Endothelial cell (in vitro differentiated cells): ENCODE data around the gene LRFN2. TPM values are rescaled to one million over a fixed set of nuclear protein-coding genes. Genes with fewer than 3 reads are reported as not detected.
A peak's percentile ranks its signal among the peaks of the same experiment; 100 is the strongest.

Experiments used
- DNase-seq: peaks from one replicate; pipeline ENCODE4 v3.0.0; 2021; ENCODE audit warnings: low spot score
- H3K27ac Mint-ChIP-seq: one replicate; pipeline ENCODE4 v1.8.0; 2021; ENCODE audit warnings: mixed read lengths, inconsistent platforms; ENCODE audit not compliant: unreplicated experiment
- H3K27me3 Mint-ChIP-seq: one replicate; pipeline ENCODE4 v1.8.0; 2021; ENCODE audit warnings: mild to moderate bottlenecking, moderate library complexity, mixed read lengths, inconsistent platforms; ENCODE audit not compliant: unreplicated experiment
- H3K36me3 Mint-ChIP-seq: one replicate; pipeline ENCODE4 v1.8.0; 2021; ENCODE audit warnings: mild to moderate bottlenecking, low read depth, mixed read lengths, inconsistent platforms; ENCODE audit not compliant: unreplicated experiment
- H3K4me1 Mint-ChIP-seq: one replicate; pipeline ENCODE4 v1.8.0; 2021; ENCODE audit warnings: mild to moderate bottlenecking, mixed read lengths, inconsistent platforms; ENCODE audit not compliant: unreplicated experiment
- H3K4me3 Mint-ChIP-seq: one replicate; pipeline ENCODE4 v1.8.0; 2021; ENCODE audit warnings: mild to moderate bottlenecking, mixed read lengths, inconsistent platforms; ENCODE audit not compliant: unreplicated experiment
- H3K9me3 Mint-ChIP-seq: one replicate; pipeline ENCODE4 v1.8.0; 2021; ENCODE audit warnings: mixed read lengths, inconsistent platforms; ENCODE audit not compliant: unreplicated experiment
- CTCF ChIP-seq: fragments of 200-600 bp; sonication (generic); IDR thresholded peaks from one replicate; pipeline ENCODE4 v1.5.0; 2021; ENCODE audit warnings: antibody characterized with exemption; ENCODE audit not compliant: unreplicated experiment
- total RNA-seq: library from RNA; stranded (reverse); fragmentation: NEBNext Ultra II Directional; extraction: Animal tissue kit (Norgen Biotek cat#: 25700); gene quantifications from one replicate; pipeline ENCODE4 v1.2.1, GENCODE V29; 2021; ENCODE audit not compliant: unreplicated experiment

LRFN2 gene
- total RNA-seq, 1 donor from 2014 or later: 0.59 TPM

- peak; percentile 38 for TF ChIP-seq CTCF
- Mint-ChIP-seq H3K4me1 (no peaks in the 10 kb centered on the region), H3K27ac (no peak overlapping the region), H3K4me3 (no peak overlapping the region), H3K36me3 (no peaks in the 10 kb centered on the region), H3K9me3 (no peaks in the 10 kb centered on the region), H3K27me3 (peaks cover 1% of the 10 kb centered on the region)
- no peak for DNase-seq
Observed at GRCh38 chr6:40577672-40578071, 9.5 kb downstream of the LRFN2 start.

- H3K27ac Mint-ChIP-seq: no peak overlapping the region
- TF ChIP-seq CTCF: no peak
- peaks cover 1% of the 10 kb centered on the region for H3K27me3 Mint-ChIP-seq
- no peaks in the 10 kb centered on the region for H3K9me3 Mint-ChIP-seq
- H3K4me3 Mint-ChIP-seq: no peak overlapping the region
- H3K36me3 Mint-ChIP-seq: no peaks in the 10 kb centered on the region
- no peak for DNase-seq
- peaks cover 5% of the 10 kb centered on the region for H3K4me1 Mint-ChIP-seq
Observed at GRCh38 chr6:40573221-40573620, 13.9 kb downstream of the LRFN2 start.

GRCh38 chr6:40569162-40569910, 17.8 kb downstream of the LRFN2 start:
- no peaks in the 10 kb centered on the region for H3K36me3 Mint-ChIP-seq
- no peak for DNase-seq
- H3K4me3 Mint-ChIP-seq: no peak overlapping the region
- H3K27me3 Mint-ChIP-seq: no peaks in the 10 kb centered on the region
- TF ChIP-seq CTCF: no peak
- H3K27ac Mint-ChIP-seq: no peak overlapping the region
- H3K9me3 Mint-ChIP-seq: no peaks in the 10 kb centered on the region
- H3K4me1 Mint-ChIP-seq: peaks cover 8% of the 10 kb centered on the region

GRCh38 chr6:40568062-40568708, 19.0 kb downstream of the LRFN2 start:
- Mint-ChIP-seq H3K36me3 (no peaks in the 10 kb centered on the region), H3K27ac (no peak overlapping the region), H3K9me3 (no peaks in the 10 kb centered on the region), H3K4me3 (no peak overlapping the region), H3K4me1 (peaks cover 9% of the 10 kb centered on the region), H3K27me3 (no peaks in the 10 kb centered on the region)
- TF ChIP-seq CTCF: no peak
- DNase-seq: no peak

GRCh38 chr6:40563111-40563510, 24.1 kb downstream of the LRFN2 start:
- Mint-ChIP-seq H3K27me3 (peaks cover 4% of the 10 kb centered on the region), H3K27ac (no peak overlapping the region), H3K9me3 (no peaks in the 10 kb centered on the region), H3K36me3 (no peaks in the 10 kb centered on the region), H3K4me3 (no peak overlapping the region), H3K4me1 (peaks cover 21% of the 10 kb centered on the region)
- no peak for TF ChIP-seq CTCF
- DNase-seq: no peak
